Suprapubic skin (tissue), 4 donors: Measurements from ENCODE around the gene DGUOK. TPM values are rescaled to one million over a fixed set of nuclear protein-coding genes. Genes with fewer than 3 reads are reported as not detected.

Experiments
- DNase-seq, 2 donors: peaks; one replicate each; pipeline ENCODE4 v3.0.0-alpha.2; 2019; ENCODE audit warnings: low spot score in 2 of 2
- H3K27ac ChIP-seq: fragments of 200-600 bp; sonication (generic); one replicate; pipeline ENCODE4 v1.5.1; 2019
- H3K27me3 ChIP-seq: fragments of 200-600 bp; sonication (generic); one replicate; pipeline ENCODE4 v1.5.1; 2019
- H3K36me3 ChIP-seq: fragments of 200-600 bp; sonication (generic); one replicate; pipeline ENCODE4 v1.5.1; 2019
- H3K4me1 ChIP-seq: fragments of 200-600 bp; sonication (generic); one replicate; pipeline ENCODE4 v1.5.1; 2019
- H3K4me3 ChIP-seq: fragments of 200-600 bp; sonication (generic); one replicate; pipeline ENCODE4 v1.5.1; 2019; ENCODE audit warnings: mild to moderate bottlenecking
- H3K9me3 ChIP-seq: fragments of 200-600 bp; sonication (generic); one replicate; pipeline ENCODE4 v1.5.1; 2019
- CTCF ChIP-seq, 2 donors: fragments of 200-600 bp in 1 of 2; fragments of 450-650 bp in 1 of 2; sonication (generic) in 1 of 2; IDR thresholded peaks; one replicate each; pipeline ENCODE4 v1.5.1; 2016 to 2019; ENCODE audit warnings: antibody characterized with exemption in 2 of 2, mild to moderate bottlenecking in 1 of 2, moderate library complexity in 1 of 2
- EP300 ChIP-seq: sonication (generic); formaldehyde crosslinking; IDR thresholded peaks from one replicate; pipeline ENCODE4 v1.6.1; 2017; ENCODE audit warnings: antibody characterized with exemption
- POLR2A ChIP-seq, 2 donors: fragments of 450-650 bp; IDR thresholded peaks; one replicate each; pipeline ENCODE4 v1.6.1; 2017; ENCODE audit warnings: antibody characterized with exemption in 2 of 2, mild to moderate bottlenecking in 2 of 2, moderate library complexity in 2 of 2
- POLR2AphosphoS5 ChIP-seq, 3 donors: sonication (generic); formaldehyde crosslinking; IDR thresholded peaks; one replicate each; pipeline ENCODE4 v1.6.1; 2017; ENCODE audit warnings: antibody characterized with exemption in 3 of 3
- WGBS: methylation state at CpG from one replicate; pipeline ENCODE4 v1.1.5; 2018; 5-methylcytosine and 5-hydroxymethylcytosine counted together
- total RNA-seq, 4 donors: library from RNA; depleted of rRNA; stranded (reverse); fragments of >200 nt; gene quantifications; one replicate each; pipeline ENCODE4 v1.1.0, GENCODE V29; 2016

DGUOK gene
- total RNA-seq, 4 donors from 2014 or later: 26.2 to 74.9 (median 48.1) TPM

- no peaks in the 10 kb centered on the region for H3K27me3 ChIP-seq
- TF ChIP-seq EP300 (no peak), CTCF (IDR thresholded peaks at IDR 0.05) (no peak), POLR2A (IDR thresholded peaks at IDR 0.05) (no peak), POLR2AphosphoS5 (IDR thresholded peaks at IDR 0.05) (no peak)
- DNase-seq: no peak
- H3K27ac ChIP-seq: no peak overlapping the region
- 85% methylated on average over 8 of the region's 8 CpGs for WGBS
- no peak overlapping the region for H3K4me3 ChIP-seq
- H3K4me1 ChIP-seq: peaks cover 15% of the 10 kb centered on the region
- no peaks in the 10 kb centered on the region for H3K9me3 ChIP-seq
- H3K36me3 ChIP-seq: no peaks in the 10 kb centered on the region
Measured at GRCh38 chr2:73911548-73912208, 15.0 kb upstream of the DGUOK start.

- no peaks in the 10 kb centered on the region for H3K36me3 ChIP-seq
- no peak for TF ChIP-seq EP300
- no peak for TF ChIP-seq POLR2AphosphoS5 (IDR thresholded peaks at IDR 0.05)
- TF ChIP-seq CTCF (IDR thresholded peaks at IDR 0.05): no peak
- TF ChIP-seq POLR2A (IDR thresholded peaks at IDR 0.05): no peak
- H3K27me3 ChIP-seq: no peaks in the 10 kb centered on the region
- no peak for DNase-seq
- 94% methylated on average over 8 of the region's 8 CpGs for WGBS
- H3K4me1 ChIP-seq: peaks cover 7% of the 10 kb centered on the region
- no peak overlapping the region for H3K27ac ChIP-seq
- no peaks in the 10 kb centered on the region for H3K9me3 ChIP-seq
- H3K4me3 ChIP-seq: no peak overlapping the region
Measured at GRCh38 chr2:73913414-73914054, 13.1 kb upstream of the DGUOK start.

GRCh38 chr2:73914667-73915066 is 12.0 kb upstream of the DGUOK start:
- no peak for DNase-seq
- 91% methylated on average over 4 of the region's 4 CpGs for whole genome bisulfite sequencing
- H3K36me3 ChIP-seq: no peaks in the 10 kb centered on the region
- no peak overlapping the region for H3K4me3 ChIP-seq
- H3K27me3 ChIP-seq: peaks cover 5% of the 10 kb centered on the region
- TF ChIP-seq POLR2A (IDR thresholded peaks at IDR 0.05) (no peak), CTCF (IDR thresholded peaks at IDR 0.05) (no peak), EP300 (no peak), POLR2AphosphoS5 (IDR thresholded peaks at IDR 0.05) (no peak)
- no peaks in the 10 kb centered on the region for H3K4me1 ChIP-seq
- H3K27ac ChIP-seq: no peak overlapping the region
- H3K9me3 ChIP-seq: no peaks in the 10 kb centered on the region

- H3K27me3 ChIP-seq: peaks cover 7% of the 10 kb centered on the region
- H3K27ac ChIP-seq: no peak overlapping the region
- no peaks in the 10 kb centered on the region for H3K4me1 ChIP-seq
- TF ChIP-seq CTCF (IDR thresholded peaks at IDR 0.05): no peak
- no peak for TF ChIP-seq EP300
- no peak for TF ChIP-seq POLR2AphosphoS5 (IDR thresholded peaks at IDR 0.05)
- no peak for TF ChIP-seq POLR2A (IDR thresholded peaks at IDR 0.05)
- H3K9me3 ChIP-seq: no peaks in the 10 kb centered on the region
- 93% methylated on average over 5 of the region's 5 CpGs for WGBS
- DNase-seq: no peak
- no peak overlapping the region for H3K4me3 ChIP-seq
- H3K36me3 ChIP-seq: no peaks in the 10 kb centered on the region
Measured at GRCh38 chr2:73915437-73915993, 11.2 kb upstream of the DGUOK start.

- no peaks in the 10 kb centered on the region for H3K36me3 ChIP-seq
- no peaks in the 10 kb centered on the region for H3K4me1 ChIP-seq
- H3K27me3 ChIP-seq: peaks cover 14% of the 10 kb centered on the region
- 45% methylated on average over 2 of the region's 2 CpGs for WGBS
- no peak overlapping the region for H3K4me3 ChIP-seq
- TF ChIP-seq EP300 (no peak), POLR2A (IDR thresholded peaks at IDR 0.05) (no peak), POLR2AphosphoS5 (IDR thresholded peaks at IDR 0.05) (no peak), CTCF (IDR thresholded peaks at IDR 0.05) (no peak)
- H3K27ac ChIP-seq: no peak overlapping the region
- no peak for DNase-seq
- H3K9me3 ChIP-seq: no peaks in the 10 kb centered on the region
Measured at GRCh38 chr2:73916666-73917065, 10.0 kb upstream of the DGUOK start.
